Keratinocyte (primary cell): ENCODE results near the gene DDX39B.

Source experiments
- EZH2 ChIP-seq: IDR thresholded peaks from one replicate; pipeline ENCODE4 v1.6.1; 2012; ENCODE audit warnings: inconsistent platforms, mild to moderate bottlenecking, low read length, moderate library complexity
- TF ChIP-seq, protein P1 (sequence below), 3 experiments: IDR thresholded peaks in 1 of 3; conservative IDR thresholded peaks in 1 of 3; optimal IDR thresholded peaks in 1 of 3; 2 replicates in 2 of 3; 3 replicates in 1 of 3; pipeline versions ENCODE3 to v1.5.1; 2011; ENCODE audit warnings: low read length in 3 of 3, mild to moderate bottlenecking in 3 of 3, moderate library complexity in 2 of 3, control low read depth in 1 of 3, inconsistent platforms in 1 of 3; ENCODE audit not compliant: insufficient read depth in 2 of 3; ENCODE audit errors: extremely low read depth in 1 of 3

DNA sequence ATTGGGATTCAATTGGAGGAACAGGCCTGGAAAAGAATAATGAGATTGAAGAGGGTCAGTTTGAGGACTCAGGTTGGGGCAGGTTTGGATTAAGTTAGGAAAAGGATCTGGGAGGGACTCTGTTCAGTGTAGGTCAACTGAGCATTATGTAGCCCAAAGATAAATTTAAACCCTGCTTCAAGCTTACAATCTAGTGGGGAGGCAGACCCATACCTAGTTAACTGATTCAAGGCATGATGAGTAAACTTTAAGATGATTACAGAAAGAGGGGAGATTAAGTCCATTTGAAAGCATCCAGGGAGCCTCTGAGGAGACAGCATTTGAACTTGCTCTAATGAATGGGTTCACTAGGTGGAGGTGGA, 18.9 kb upstream of the DDX39B start:
- TF ChIP-seq, protein P1, sequence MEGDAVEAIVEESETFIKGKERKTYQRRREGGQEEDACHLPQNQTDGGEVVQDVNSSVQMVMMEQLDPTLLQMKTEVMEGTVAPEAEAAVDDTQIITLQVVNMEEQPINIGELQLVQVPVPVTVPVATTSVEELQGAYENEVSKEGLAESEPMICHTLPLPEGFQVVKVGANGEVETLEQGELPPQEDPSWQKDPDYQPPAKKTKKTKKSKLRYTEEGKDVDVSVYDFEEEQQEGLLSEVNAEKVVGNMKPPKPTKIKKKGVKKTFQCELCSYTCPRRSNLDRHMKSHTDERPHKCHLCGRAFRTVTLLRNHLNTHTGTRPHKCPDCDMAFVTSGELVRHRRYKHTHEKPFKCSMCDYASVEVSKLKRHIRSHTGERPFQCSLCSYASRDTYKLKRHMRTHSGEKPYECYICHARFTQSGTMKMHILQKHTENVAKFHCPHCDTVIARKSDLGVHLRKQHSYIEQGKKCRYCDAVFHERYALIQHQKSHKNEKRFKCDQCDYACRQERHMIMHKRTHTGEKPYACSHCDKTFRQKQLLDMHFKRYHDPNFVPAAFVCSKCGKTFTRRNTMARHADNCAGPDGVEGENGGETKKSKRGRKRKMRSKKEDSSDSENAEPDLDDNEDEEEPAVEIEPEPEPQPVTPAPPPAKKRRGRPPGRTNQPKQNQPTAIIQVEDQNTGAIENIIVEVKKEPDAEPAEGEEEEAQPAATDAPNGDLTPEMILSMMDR (optimal IDR thresholded peaks at IDR 0.05 in 1 of 3, IDR thresholded peaks at IDR 0.05 in 1 of 3, conservative IDR thresholded peaks at IDR 0.05 in 1 of 3; ENCODE audit: extremely low read depth in 1 of 3, insufficient read depth in 2 of 3, low read length in 3 of 3) = no peak
- TF ChIP-seq EZH2 = no peak
